HG03432 (cell line): ENCODE data around the gene SPATA13.
"Not testable (repeated sequence)": the region's sequence is repeated elsewhere in the genome, so short reads cannot be mapped to it uniquely, and the experiment has no call there.

ENCODE experiments used
- ATAC-seq: cut with Tn5 transposase; IDR thresholded peaks from one replicate; pipeline ENCODE4 v1.9.1; 2021; ENCODE audit warnings: mild to moderate bottlenecking, moderate library complexity; ENCODE audit not compliant: unreplicated experiment

SPATA13 gene

GRCh38 chr13:24160458-24161009, at the start of gene SPATA13:
TSS of gene SPATA13 (plus strand) at chr13:24160720. CDS start at chr13:24222930, 62,210 bp downstream.
- peak; percentile 82 for ATAC-seq

- ATAC-seq = no peak
Measured at GRCh38 chr13:24112791-24113190, 47.7 kb upstream of the SPATA13 start.

- no peak for ATAC-seq
Measured at GRCh38 chr13:24115671-24116070, 44.8 kb upstream of the SPATA13 start.

GRCh38 chr13:24116131-24116530, 44.4 kb upstream of the SPATA13 start:
- no peak for ATAC-seq

GRCh38 chr13:24118576-24118975, 41.9 kb upstream of the SPATA13 start:
- ATAC-seq = no peak

- ATAC-seq = no peak
Measured at GRCh38 chr13:24119626-24120508, 40.7 kb upstream of the SPATA13 start.

GRCh38 chr13:24122045-24122444, 38.5 kb upstream of the SPATA13 start:
- not testable (repeated sequence) for ATAC-seq

- no peak for ATAC-seq
Measured at GRCh38 chr13:24122569-24122968, 38.0 kb upstream of the SPATA13 start.

- ATAC-seq = no peak
Measured at GRCh38 chr13:24123761-24124160, 36.8 kb upstream of the SPATA13 start.

GRCh38 chr13:24124789-24125476, 35.6 kb upstream of the SPATA13 start:
- peak; percentile 86 for ATAC-seq

- ATAC-seq = peak; percentile 83
Measured at GRCh38 chr13:24127116-24127631, 33.3 kb upstream of the SPATA13 start.

GRCh38 chr13:24128112-24128511, 32.4 kb upstream of the SPATA13 start:
- no peak for ATAC-seq

GRCh38 chr13:24128962-24129361, 31.6 kb upstream of the SPATA13 start:
- ATAC-seq = no peak

GRCh38 chr13:24129914-24130774, 30.4 kb upstream of the SPATA13 start:
- no peak for ATAC-seq

GRCh38 chr13:24131749-24132148, 28.8 kb upstream of the SPATA13 start:
- no peak for ATAC-seq

- no peak for ATAC-seq
Measured at GRCh38 chr13:24133021-24133795, 27.3 kb upstream of the SPATA13 start.

- no peak for ATAC-seq
Measured at GRCh38 chr13:24134231-24134630, 26.3 kb upstream of the SPATA13 start.

GRCh38 chr13:24134757-24135156, 25.8 kb upstream of the SPATA13 start:
- no peak for ATAC-seq

- ATAC-seq = no peak
Measured at GRCh38 chr13:24135674-24136300, 24.7 kb upstream of the SPATA13 start.
